Heart left ventricle (tissue), 16 donors: ENCODE measurements around the gene SUPT6H. TPM values are rescaled to one million over a fixed set of nuclear protein-coding genes. Genes with fewer than 3 reads are reported as not detected.
"Not testable (repeated sequence)": the region's sequence is repeated elsewhere in the genome, so short reads cannot be mapped to it uniquely, and the experiment has no call there.

Experiments
- ATAC-seq, 4 donors: fragments of 200-7000 bp; cut with Tn5 transposase; one replicate each; pipeline ENCODE4 v1.9.1; 2020 to 2022; ENCODE audit warnings: moderate library complexity in 4 of 4, mild to moderate bottlenecking in 3 of 4, moderate number of reproducible peaks in 1 of 4
- DNase-seq, 5 donors: peaks; one replicate each; pipeline ENCODE4 v3.0.0-alpha.2; 2020
- H3K27ac ChIP-seq, 12 donors: fragments of 200-600 bp; sonication (generic) in 4 of 12; one replicate each; pipeline versions ENCODE4 v1.5.0 to v1.8.0; 2016 to 2022; ENCODE audit warnings: mild to moderate bottlenecking in 2 of 12
- H3K27me3 ChIP-seq, 9 donors: fragments of 200-600 bp; sonication (generic) in 2 of 9; one replicate each; pipeline versions ENCODE4 v1.5.1 to v1.8.0; 2016 to 2022; ENCODE audit warnings: mild to moderate bottlenecking in 3 of 9
- H3K36me3 ChIP-seq, 9 donors: fragments of 200-600 bp; sonication (generic) in 2 of 9; one replicate each; pipeline versions ENCODE4 v1.5.0 to v1.8.0; 2018 to 2022; ENCODE audit warnings: mild to moderate bottlenecking in 2 of 9
- H3K4me1 ChIP-seq, 12 donors: fragments of 200-600 bp; sonication (generic) in 4 of 12; one replicate each; pipeline versions ENCODE4 v1.5.0 to v1.8.0; 2016 to 2022; ENCODE audit warnings: mild to moderate bottlenecking in 3 of 12
- H3K4me3 ChIP-seq, 12 donors: fragments of 200-600 bp; sonication (generic) in 4 of 12; one replicate each; pipeline versions ENCODE4 v1.5.0 to v1.8.0; 2017 to 2022; ENCODE audit warnings: mild to moderate bottlenecking in 9 of 12, moderate library complexity in 4 of 12
- H3K9me3 ChIP-seq, 12 donors: fragments of 200-600 bp; sonication (generic) in 4 of 12; one replicate each; pipeline versions ENCODE4 v1.5.0 to v1.8.0; 2016 to 2022; ENCODE audit warnings: mild to moderate bottlenecking in 1 of 12
- POLR2A ChIP-seq, 2 donors: fragments of 450-650 bp; IDR thresholded peaks; one replicate each; pipeline ENCODE4 v1.6.1; 2017; ENCODE audit warnings: antibody characterized with exemption in 2 of 2, mild to moderate bottlenecking in 2 of 2, moderate library complexity in 2 of 2
- WGBS, 4 donors: extraction: QIAGEN DNeasy Blood & Tissue Kit in 2 of 4; methylation state at CpG; one replicate each; pipeline versions ENCODE4 v1.1.5 to v1.1.7; 2013 to 2018; 5-methylcytosine and 5-hydroxymethylcytosine counted together
- intact Hi-C, 10 donors: fragments of 100-400 bp; cut with DNase I; formaldehyde crosslinking; loops; one replicate each; pipeline versions ENCODE4 v1.11.1 to v1.14.2; 2022
- polyA plus RNA-seq, 2 donors: library from polyadenylated mRNA; stranded (reverse); fragments of 200-250 nt; gene quantifications; one replicate each; pipeline ENCODE4 v1.2.3, GENCODE V29; 2013
- total RNA-seq, 9 donors: library from RNA; depleted of rRNA in 2 of 9; stranded (reverse); fragments of >200 nt in 2 of 9; fragmentation: NEBNext Ultra II Directional in 3 of 9; extraction: Animal tissue kit (Norgen Biotek cat#: 25700) in 3 of 9; gene quantifications; one replicate each; pipeline versions ENCODE4 v1.1.0 to v1.2.4, GENCODE V29; 2016 to 2023
- TF ChIP-seq, protein P1 (sequence below), 12 donors: fragments of 200-600 bp; sonication (generic) in 4 of 12; IDR thresholded peaks; one replicate each; pipeline versions ENCODE4 v1.5.0 to v1.8.0; 2018 to 2022; ENCODE audit warnings: antibody characterized with exemption in 12 of 12, mild to moderate bottlenecking in 5 of 12
- donor health status: ischemic (EF 13 %, LVEDD 7.1; RV severe dilation, severe dysfunction).
- donor health status: healthy with polysubstance abuse.
- donor health status: DM: no; HTN: yes; CAD: no.
- donor health status: DM: no; HTN: no; CAD: no.
- donor health status: ischemic (EF 25% LVEDD 6.9; RV normal size, moderate dysfunction).
- donor health status: ischemic (EF 25% LVEDD 5.7; RV mildly dilated, moderate dysfunction).
- donor health status: healthy.
- donor health status: DM: yes; HTN: yes; CAD: no.
- donor health status: ischemic (EF 35%, LVEDD 5.7; RV mildly dilated, moderate dysfunction).
- donor health status: nonischemic (EF 11% LVEDD 7.7; RV severe dilation, severe dysfunction).
- donor health status: DM: yes; HTN: yes; CAD: no.
- donor health status: PGD.
- donor health status: ischemic (EF 29% LVEDD 5.4; RV normal size, mild dysfunction).
- donor health status: nonischemic (EF 23%, LVEDD 6.1; RV moderate dilation, normal function).

The SUPT6H gene
- total and polyA plus RNA-seq, 11 donors: 31.7 to 91.6 (median 43.5) TPM

DNA sequence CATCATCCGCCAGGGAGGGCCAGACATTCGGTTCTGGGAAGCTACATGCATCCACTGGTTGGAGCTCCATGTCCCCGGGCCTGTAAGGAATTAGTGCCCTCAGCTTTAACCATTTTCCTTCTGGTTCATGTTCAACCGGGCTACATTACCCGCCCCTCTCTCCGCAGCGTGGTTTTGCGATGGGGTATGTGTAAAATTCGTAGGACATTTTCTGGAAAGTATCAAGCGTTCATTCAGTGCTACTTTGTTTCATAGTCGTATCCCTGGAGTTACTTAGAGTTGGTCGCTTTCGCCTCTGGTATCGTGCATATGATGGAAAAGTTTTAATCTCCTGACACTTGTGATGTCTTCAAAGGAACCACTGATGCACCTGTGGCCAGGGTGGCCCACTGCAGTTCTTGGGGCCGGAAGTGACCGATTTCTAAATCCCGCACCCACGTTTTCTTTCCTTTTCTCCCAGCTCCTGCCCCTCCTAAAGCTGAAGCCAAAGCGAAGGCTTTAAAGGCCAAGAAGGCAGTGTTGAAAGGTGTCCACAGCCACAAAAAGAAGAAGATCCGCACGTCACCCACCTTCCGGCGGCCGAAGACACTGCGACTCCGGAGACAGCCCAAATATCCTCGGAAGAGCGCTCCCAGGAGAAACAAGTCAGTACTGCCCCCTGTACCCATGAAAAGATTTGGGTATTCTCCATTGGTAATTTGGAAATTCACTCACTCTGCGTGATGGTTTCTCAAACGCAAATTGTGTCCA, 58.4 kb downstream of the SUPT6H start:
- Histone ChIP-seq H3K27me3 (peaks cover 0 to 18% (median 0%) of the 10 kb centered on the region in 9 donors), H3K27ac (peak overlapping the region; percentile 46 to 96 (median 88)), H3K4me3 (peak overlapping the region; percentile 72 to 97 (median 85)), H3K36me3 (peaks cover 0 to 48% (median 42%) of the 10 kb centered on the region in 9 donors), H3K9me3 (no peaks in the 10 kb centered on the region), H3K4me1 (peaks cover 0 to 69% (median 43%) of the 10 kb centered on the region in 12 donors)
- no peak for TF ChIP-seq POLR2A (IDR thresholded peaks at IDR 0.05)
- TF ChIP-seq, protein P1, sequence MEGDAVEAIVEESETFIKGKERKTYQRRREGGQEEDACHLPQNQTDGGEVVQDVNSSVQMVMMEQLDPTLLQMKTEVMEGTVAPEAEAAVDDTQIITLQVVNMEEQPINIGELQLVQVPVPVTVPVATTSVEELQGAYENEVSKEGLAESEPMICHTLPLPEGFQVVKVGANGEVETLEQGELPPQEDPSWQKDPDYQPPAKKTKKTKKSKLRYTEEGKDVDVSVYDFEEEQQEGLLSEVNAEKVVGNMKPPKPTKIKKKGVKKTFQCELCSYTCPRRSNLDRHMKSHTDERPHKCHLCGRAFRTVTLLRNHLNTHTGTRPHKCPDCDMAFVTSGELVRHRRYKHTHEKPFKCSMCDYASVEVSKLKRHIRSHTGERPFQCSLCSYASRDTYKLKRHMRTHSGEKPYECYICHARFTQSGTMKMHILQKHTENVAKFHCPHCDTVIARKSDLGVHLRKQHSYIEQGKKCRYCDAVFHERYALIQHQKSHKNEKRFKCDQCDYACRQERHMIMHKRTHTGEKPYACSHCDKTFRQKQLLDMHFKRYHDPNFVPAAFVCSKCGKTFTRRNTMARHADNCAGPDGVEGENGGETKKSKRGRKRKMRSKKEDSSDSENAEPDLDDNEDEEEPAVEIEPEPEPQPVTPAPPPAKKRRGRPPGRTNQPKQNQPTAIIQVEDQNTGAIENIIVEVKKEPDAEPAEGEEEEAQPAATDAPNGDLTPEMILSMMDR (IDR thresholded peaks at IDR 0.05): no peak
- intact Hi-C loops: loop anchor here in 3 of 10 donors (5.0 to 10.0 kb wide), 4 partner anchors 42 to 574 kb away; partner anchors contain the start of gene NUFIP2 (in 1 of the 3)
- ATAC-seq: no peak
- DNase-seq: no peak
- 4 to 6% (median 4%) methylated on average over 28 to 30 of the region's 30 CpGs for WGBS, 4 donors

DNA sequence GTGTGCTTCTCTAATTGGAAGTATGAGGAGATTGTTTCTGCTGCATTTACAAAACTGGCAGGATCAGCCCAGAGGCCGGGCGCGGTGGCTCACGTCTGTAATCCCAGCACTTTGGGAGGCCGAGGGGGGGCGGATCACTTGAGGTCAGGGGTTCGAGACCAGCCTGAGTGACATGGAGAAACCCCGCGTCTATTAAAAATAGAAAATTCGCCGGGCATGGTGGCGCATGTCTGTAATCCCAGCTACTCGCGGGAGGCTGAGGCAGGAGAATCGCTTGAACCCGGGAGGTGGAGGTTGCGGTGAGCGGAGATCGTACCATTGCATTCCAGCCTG, 59.0 kb downstream of the SUPT6H start:
- Histone ChIP-seq H3K4me3 (peak overlapping the region in 11 of 12 donors; percentile 72 to 97 (median 86)), H3K4me1 (peaks cover 0 to 73% (median 47%) of the 10 kb centered on the region in 12 donors), H3K27me3 (peaks cover 0 to 18% (median 0%) of the 10 kb centered on the region in 9 donors), H3K27ac (peak overlapping the region in 4 of 12 donors; percentile 90 to 93 (median 92)), H3K36me3 (peaks cover 0 to 48% (median 41%) of the 10 kb centered on the region in 9 donors)
- peak in 1 of 5 donors; percentile 37 for DNase-seq
- intact Hi-C loops: loop anchor here in 3 of 10 donors (5.0 to 10.0 kb wide), 4 partner anchors 41 to 574 kb away; partner anchors contain the start of gene NUFIP2 (in 1 of the 3)
- not testable (repeated sequence) for H3K9me3 ChIP-seq, ATAC-seq
- 36 to 43% (median 41%) methylated on average over 19 of the region's 19 CpGs for WGBS, 4 donors

DNA sequence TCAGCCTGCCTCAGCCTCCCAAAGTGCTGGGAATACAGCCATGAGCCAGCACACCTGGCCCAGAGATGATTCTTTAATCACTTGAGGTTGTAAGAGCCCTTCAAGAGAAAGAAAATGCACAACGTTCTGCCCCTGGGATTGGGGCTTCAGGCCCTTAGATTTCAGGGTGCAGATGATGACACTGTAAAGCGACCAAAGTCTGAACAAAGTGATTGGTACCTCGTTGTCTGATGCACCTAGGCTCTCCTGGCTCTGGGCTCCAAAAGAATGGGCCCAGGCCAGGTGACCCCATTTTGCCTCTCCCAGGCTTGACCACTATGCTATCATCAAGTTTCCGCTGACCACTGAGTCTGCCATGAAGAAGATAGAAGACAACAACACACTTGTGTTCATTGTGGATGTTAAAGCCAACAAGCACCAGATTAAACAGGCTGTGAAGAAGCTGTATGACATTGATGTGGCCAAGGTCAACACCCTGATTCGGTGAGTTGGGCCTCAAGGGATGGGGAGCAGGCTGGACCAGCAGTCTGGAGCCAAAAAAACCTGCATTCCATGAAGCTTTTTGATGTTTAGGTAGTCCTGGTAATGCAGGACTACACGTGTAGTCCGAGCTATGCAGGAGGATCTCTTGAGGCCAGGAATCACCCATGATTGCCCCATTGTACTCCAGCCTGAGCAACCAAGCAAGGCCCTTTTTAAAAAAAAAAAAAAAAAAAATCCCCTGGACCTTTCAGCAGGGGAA, 60.6 kb downstream of the SUPT6H start:
- H3K9me3 ChIP-seq: no peaks in the 10 kb centered on the region
- TF ChIP-seq, protein P1 (IDR thresholded peaks at IDR 0.05): no peak
- no peak for TF ChIP-seq POLR2A (IDR thresholded peaks at IDR 0.05)
- intact Hi-C loops: loop anchor here in 3 of 10 donors (5.0 to 10.0 kb wide), 4 partner anchors 40 to 572 kb away; partner anchors contain the start of gene NUFIP2 (in 1 of the 3)
- peak overlapping the region in 1 of 12 donors; percentile 86 for H3K4me3 ChIP-seq
- ATAC-seq: no peak
- H3K36me3 ChIP-seq: peaks cover 0 to 48% (median 41%) of the 10 kb centered on the region in 9 donors
- H3K27me3 ChIP-seq: peaks cover 0 to 6% (median 0%) of the 10 kb centered on the region in 9 donors
- peak overlapping the region in 1 of 12 donors; percentile 42 for H3K27ac ChIP-seq
- peaks cover 0 to 73% (median 48%) of the 10 kb centered on the region in 12 donors for H3K4me1 ChIP-seq
- no peak for DNase-seq
- 72 to 81% (median 73%) methylated on average over 7 of the region's 7 CpGs for WGBS, 4 donors

DNA sequence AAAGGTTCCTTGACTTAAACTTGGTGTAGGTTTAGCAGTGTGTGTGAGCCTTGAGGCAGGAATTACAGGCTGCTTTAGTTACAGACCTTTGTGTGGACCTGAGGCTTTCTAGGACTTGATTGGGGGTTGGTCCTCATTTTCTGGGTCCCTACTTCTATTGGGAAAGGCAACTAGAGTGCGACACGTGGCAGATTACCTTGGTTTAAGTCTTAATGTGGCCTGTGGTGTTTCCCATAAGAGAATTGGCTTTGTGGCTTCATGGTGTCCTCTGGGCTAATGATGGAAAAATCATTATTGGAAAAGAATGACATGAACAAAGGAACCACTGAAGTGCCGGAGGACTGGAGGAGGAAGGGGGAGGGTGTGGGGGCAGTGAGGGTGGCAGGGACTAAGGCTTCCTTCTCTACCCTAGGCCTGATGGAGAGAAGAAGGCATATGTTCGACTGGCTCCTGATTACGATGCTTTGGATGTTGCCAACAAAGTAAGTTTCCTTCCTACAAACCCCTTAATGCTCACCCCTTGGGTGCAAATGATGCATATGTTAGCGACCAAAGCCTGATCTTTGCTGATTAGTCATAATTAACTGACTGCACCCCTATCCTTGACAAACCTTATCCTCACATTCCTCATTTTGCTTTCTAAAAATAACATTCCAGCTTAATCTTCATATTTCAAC, 61.3 kb downstream of the SUPT6H start:
- intact Hi-C loops: loop anchor here in 3 of 10 donors (5.0 to 10.0 kb wide), 4 partner anchors 39 to 572 kb away; partner anchors contain the start of gene NUFIP2 (in 1 of the 3)
- ATAC-seq (no peak), DNase-seq (no peak)
- H3K27me3 ChIP-seq: peaks cover 0 to 3% (median 0%) of the 10 kb centered on the region in 9 donors
- peaks cover 0 to 48% (median 41%) of the 10 kb centered on the region in 9 donors for H3K36me3 ChIP-seq
- H3K27ac ChIP-seq: no peak overlapping the region
- peaks cover 0 to 72% (median 49%) of the 10 kb centered on the region in 12 donors for H3K4me1 ChIP-seq
- H3K4me3 ChIP-seq: no peak overlapping the region
- no peaks in the 10 kb centered on the region for H3K9me3 ChIP-seq
- TF ChIP-seq, protein P1 (IDR thresholded peaks at IDR 0.05): no peak
- no peak for TF ChIP-seq POLR2A (IDR thresholded peaks at IDR 0.05)
- 72 to 85% (median 79%) methylated on average over 6 of the region's 6 CpGs for WGBS, 4 donors

DNA sequence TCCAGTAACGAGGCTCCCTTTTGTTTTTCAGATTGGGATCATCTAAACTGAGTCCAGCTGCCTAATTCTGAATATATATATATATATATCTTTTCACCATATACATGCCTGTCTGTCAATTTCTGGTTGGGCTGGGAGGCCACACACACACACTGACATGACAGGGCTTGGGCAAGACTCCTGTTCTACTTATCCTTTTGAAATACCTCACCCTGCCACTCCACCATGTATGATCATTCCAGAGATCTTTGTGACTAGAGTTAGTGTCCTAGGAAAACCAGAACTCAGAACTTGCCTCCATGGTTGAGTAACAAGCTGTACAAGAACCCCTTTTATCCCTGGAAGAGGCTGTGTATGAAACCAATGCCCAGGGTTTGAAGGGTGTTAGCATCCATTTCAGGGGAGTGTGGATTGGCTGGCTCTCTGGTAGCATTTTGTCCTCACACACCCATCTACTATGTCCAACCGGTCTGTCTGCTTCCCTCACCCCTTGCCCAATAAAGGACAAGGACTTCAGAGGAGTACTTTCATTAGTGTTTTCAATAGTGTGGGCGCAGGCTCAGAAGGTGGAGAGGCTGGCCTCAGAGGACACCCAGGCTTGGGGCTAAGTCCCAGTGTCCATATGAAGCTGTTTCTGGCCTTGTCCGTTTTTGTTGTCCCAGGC, 62.0 kb downstream of the SUPT6H start:
- H3K36me3 ChIP-seq: peaks cover 0 to 48% (median 41%) of the 10 kb centered on the region in 9 donors
- H3K27me3 ChIP-seq, H3K9me3 ChIP-seq, H3K27ac ChIP-seq, ATAC-seq, H3K4me3 ChIP-seq, DNase-seq: not testable (repeated sequence)
- H3K4me1 ChIP-seq: peaks cover 0 to 66% (median 45%) of the 10 kb centered on the region in 12 donors
- 74 to 82% (median 77%) methylated on average over 4 of the region's 4 CpGs for WGBS, 4 donors
- intact Hi-C loops: loop anchor here in 3 of 10 donors (5.0 to 10.0 kb wide), 4 partner anchors 38 to 571 kb away; partner anchors contain the start of gene NUFIP2 (in 1 of the 3)
